B cell (primary cell): ENCODE results near the gene CAMTA1. TPM values are rescaled to one million over a fixed set of nuclear protein-coding genes. Genes with fewer than 3 reads are reported as not detected.

Experiments used
- ATAC-seq: fragments of 200-7000 bp; cut with Tn5 transposase; one replicate; pipeline ENCODE4 v1.10.0; 2021; ENCODE audit warnings: low read depth, mild to moderate bottlenecking, moderate number of reproducible peaks, moderate library complexity
- CTCF ChIA-PET: fragments of 350-600 bp; sonication (Branson Sonifier 250); formaldehyde crosslinking; loops from one replicate; lab custom pipeline; 2021; ENCODE audit warnings: antibody characterized with exemption, inconsistent platforms; lab: Charles Lee
- POLR2A ChIA-PET: fragments of 350-600 bp; sonication (Branson Sonifier 250); formaldehyde crosslinking; loops from one replicate; lab custom pipeline; 2021; ENCODE audit warnings: antibody characterized with exemption; lab: Charles Lee
- DNase-seq: peaks from one replicate; pipeline ENCODE4 v3.0.0; 2013
- H2AFZ ChIP-seq: 2 replicates; pipeline ENCODE4 v1.6.1; 2012; ENCODE audit warnings: mild to moderate bottlenecking, low read depth, low read length; ENCODE audit not compliant: insufficient read depth, poor library complexity, severe bottlenecking
- H3K27ac ChIP-seq, 2 donors: 1 replicate in 1 of 2; 2 replicates in 1 of 2; pipeline ENCODE4 v1.5.1; 2012 to 2013; ENCODE audit warnings: low read length in 2 of 2, mild to moderate bottlenecking in 2 of 2, moderate library complexity in 1 of 2
- H3K27me3 ChIP-seq, 4 experiments: fragments of 200-600 bp in 1 of 4; sonication (generic) in 1 of 4; replicated peaks in 1 of 4; 1 replicate in 2 of 4; 2 replicates in 2 of 4; pipeline versions ENCODE4 v1.6.1 to v1.7.0; 2013 to 2016; ENCODE audit warnings: low read length in 3 of 4, mild to moderate bottlenecking in 2 of 4, mixed read lengths in 1 of 4, moderate library complexity in 1 of 4; ENCODE audit not compliant: insufficient read depth in 4 of 4, control insufficient read depth in 3 of 4; ENCODE audit errors: control extremely low read depth in 1 of 4
- H3K36me3 ChIP-seq, 2 experiments: replicated peaks in 1 of 2; 1 replicate in 1 of 2; 2 replicates in 1 of 2; pipeline versions ENCODE4 v1.6.1 to v1.7.1; 2013; ENCODE audit warnings: low read length in 1 of 2; ENCODE audit not compliant: insufficient read depth in 2 of 2, control insufficient read depth in 1 of 2; ENCODE audit errors: control extremely low read depth in 1 of 2, extremely low read depth in 1 of 2
- H3K4me1 ChIP-seq, 2 donors: fragments of 200-600 bp in 1 of 2; sonication (generic) in 1 of 2; 1 replicate in 1 of 2; 2 replicates in 1 of 2; pipeline versions ENCODE4 v1.5.1 to v1.6.1; 2013 to 2017; ENCODE audit warnings: low read length in 2 of 2; ENCODE audit not compliant: control insufficient read depth in 2 of 2, insufficient read depth in 2 of 2
- H3K4me2 ChIP-seq: replicated peaks from 2 replicates; pipeline ENCODE3; 2012; ENCODE audit warnings: mild to moderate bottlenecking, low read depth, low read length; ENCODE audit not compliant: poor library complexity, severe bottlenecking
- H3K4me3 ChIP-seq, 5 experiments: fragments of 200-600 bp in 1 of 5; sonication (generic) in 1 of 5; 1 replicate in 3 of 5; 2 replicates in 2 of 5; pipeline versions ENCODE4 v1.5.1 to v1.7.0; 2011 to 2016; ENCODE audit warnings: low read length in 4 of 5, mild to moderate bottlenecking in 4 of 5, low read depth in 2 of 5, control low read depth in 1 of 5, moderate library complexity in 1 of 5; ENCODE audit not compliant: insufficient read depth in 1 of 5; ENCODE audit errors: control extremely low read depth in 1 of 5, extremely low read depth in 1 of 5
- H3K79me2 ChIP-seq: fragments of 200-600 bp; sonication (generic); one replicate; pipeline ENCODE4 v1.6.0; 2016; ENCODE audit warnings: low read length; ENCODE audit not compliant: control insufficient read depth, insufficient read depth
- H3K9ac ChIP-seq: fragments of 200-600 bp; sonication (generic); 2 replicates; pipeline ENCODE4 v1.6.1; 2017; ENCODE audit warnings: mild to moderate bottlenecking, low read length, moderate library complexity
- H3K9me3 ChIP-seq, 3 donors: one replicate each; pipeline versions ENCODE4 v1.6.1 to v1.7.1; 2013; ENCODE audit warnings: low read length in 2 of 3; ENCODE audit not compliant: control insufficient read depth in 2 of 3, insufficient read depth in 1 of 3; ENCODE audit errors: control extremely low read depth in 1 of 3
- H4K20me1 ChIP-seq: 2 replicates; pipeline ENCODE4 v1.6.0; 2012; ENCODE audit warnings: mild to moderate bottlenecking, low read length; ENCODE audit not compliant: insufficient read depth, control insufficient read depth, poor library complexity, severe bottlenecking
- H3K27ac Mint-ChIP-seq: one replicate; pipeline ENCODE4 v1.8.0; 2021; ENCODE audit warnings: mixed read lengths
- H3K27me3 Mint-ChIP-seq: one replicate; pipeline ENCODE4 v1.8.0; 2021; ENCODE audit warnings: mixed read lengths
- H3K4me1 Mint-ChIP-seq: one replicate; pipeline ENCODE4 v1.8.0; 2021; ENCODE audit warnings: mixed read lengths
- H3K4me3 Mint-ChIP-seq: one replicate; pipeline ENCODE4 v1.8.0; 2021; ENCODE audit warnings: mixed read lengths
- H3K9me3 Mint-ChIP-seq: one replicate; pipeline ENCODE4 v1.8.0; 2022; ENCODE audit warnings: mixed read lengths; ENCODE audit not compliant: insufficient read depth
- CTCF ChIP-seq: fragments of 200-600 bp; IDR thresholded peaks from one replicate; pipeline ENCODE4 v1.8.0; 2022; ENCODE audit warnings: antibody characterized with exemption, mild to moderate bottlenecking
- EZH2 ChIP-seq: IDR thresholded peaks from 2 replicates; pipeline ENCODE4 v1.6.1; 2012; ENCODE audit warnings: borderline replicate concordance, low read depth, mild to moderate bottlenecking, moderate library complexity, low read length; ENCODE audit not compliant: insufficient read depth, poor library complexity, severe bottlenecking
- WGBS: methylation state at CpG from one replicate; pipeline ENCODE4 v1.1.5; 2013; ENCODE audit warnings: missing lambda C conversion rate; ENCODE audit not compliant: insufficient coverage; 5-methylcytosine and 5-hydroxymethylcytosine counted together
- intact Hi-C: fragments of 100-400 bp; cut with micrococcal nuclease; formaldehyde crosslinking; loops from one replicate; pipeline ENCODE4 v1.10.0; 2022
- polyA plus RNA-seq: library from polyadenylated mRNA; depleted of rRNA; stranded (reverse); fragments of >200 nt; gene quantifications from 2 replicates; pipeline ENCODE4 v1.2.3, GENCODE V29; 2012
- total RNA-seq, 2 donors: library from RNA; stranded (reverse); fragments of 120-200 nt in 1 of 2; gene quantifications; 1 replicate in 1 of 2; 2 replicates in 1 of 2; pipeline versions ENCODE4 v1.2.3 to v1.2.4, GENCODE V29; 2013 to 2022

CAMTA1 gene
- total and polyA plus RNA-seq, 2 donors (not counting 1 experiment from before 2014, with no cell fraction given), result 42.2 to 45.7 TPM

DNA sequence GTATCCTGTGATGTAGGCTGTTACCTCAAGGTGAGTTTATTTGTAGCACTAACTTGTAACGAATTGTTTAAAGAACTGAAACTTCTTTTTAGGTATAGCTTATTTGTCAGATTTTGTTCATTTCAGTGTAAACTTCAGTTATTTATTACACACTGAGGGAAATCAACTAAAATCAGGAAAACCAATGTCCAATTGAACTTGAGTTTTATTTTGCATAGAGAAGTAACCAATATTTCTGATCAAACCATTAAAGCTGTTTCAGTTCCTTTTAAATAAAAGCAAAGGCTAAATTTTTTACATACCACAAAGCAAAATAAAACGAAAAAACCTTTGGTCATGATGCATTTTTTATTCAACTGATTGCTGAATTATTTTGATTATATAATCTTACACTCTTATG, 103.6 kb downstream of the CAMTA1 start:
- no peaks in the 10 kb centered on the region for H3K27me3 ChIP-seq
- H3K79me2 ChIP-seq, result no peaks in the 10 kb centered on the region
- no peak overlapping the region for H3K9ac ChIP-seq
- no peak overlapping the region for H2AFZ ChIP-seq
- POLR2A ChIA-PET, result no interaction called here
- H3K4me1 Mint-ChIP-seq, result peaks cover 2% of the 10 kb centered on the region
- no peak overlapping the region for H3K4me3 Mint-ChIP-seq
- DNase-seq (no peak), ATAC-seq (no peak)
- H4K20me1 ChIP-seq, result no peaks in the 10 kb centered on the region
- H3K27ac ChIP-seq, result no peak overlapping the region
- no peak overlapping the region for H3K4me3 ChIP-seq
- intact Hi-C loops, result no loop called here
- no peak for TF ChIP-seq EZH2
- TF ChIP-seq CTCF, result no peak
- WGBS, result no CpG with 5 or more reads among the region's 2 CpGs
- H3K27me3 Mint-ChIP-seq, result no peaks in the 10 kb centered on the region
- H3K4me2 ChIP-seq, result no peak overlapping the region
- H3K9me3 ChIP-seq, result no peaks in the 10 kb centered on the region
- no peak overlapping the region for H3K27ac Mint-ChIP-seq
- no peaks in the 10 kb centered on the region for H3K9me3 Mint-ChIP-seq
- no peaks in the 10 kb centered on the region for H3K36me3 ChIP-seq
- H3K4me1 ChIP-seq, result no peaks in the 10 kb centered on the region
- CTCF ChIA-PET, result interaction anchor here (1.0 to 6.4 kb wide), 8 partner anchors 16 to 217 kb away, joined by 3 to 67 read pairs (median 5); no protein-coding TSS in a partner anchor

DNA sequence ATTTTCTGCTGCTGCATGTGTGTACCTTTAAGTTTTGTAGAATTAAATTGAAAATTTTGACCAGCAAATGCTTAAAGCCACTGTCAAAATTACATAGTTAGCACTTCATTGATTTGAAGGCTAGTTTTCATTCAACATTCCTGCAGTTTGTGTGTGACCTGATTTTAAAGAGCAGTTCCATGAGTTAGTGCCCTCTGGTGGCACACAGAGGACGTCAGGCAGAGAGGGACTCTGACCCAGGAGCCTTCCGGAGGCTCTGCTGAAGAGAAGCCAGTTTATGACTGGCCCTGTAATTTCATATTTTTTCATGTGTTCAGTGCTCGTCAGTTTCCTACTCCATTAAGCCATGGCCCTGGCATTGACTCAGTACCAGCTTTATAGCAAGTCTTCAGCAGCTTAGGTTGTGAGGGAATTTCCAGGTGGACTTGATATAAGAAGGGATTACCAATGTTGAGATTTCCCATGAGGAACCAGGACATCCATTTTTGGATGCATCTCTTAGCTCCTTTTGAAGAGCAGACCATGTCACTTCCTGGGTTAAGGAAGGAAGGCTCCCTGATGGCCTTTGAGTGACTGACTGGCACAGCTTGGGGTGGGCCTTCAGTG, 104.7 kb downstream of the CAMTA1 start:
- Mint-ChIP-seq H3K27me3 (no peaks in the 10 kb centered on the region), H3K9me3 (no peaks in the 10 kb centered on the region), H3K4me3 (no peak overlapping the region), H3K4me1 (peaks cover 2% of the 10 kb centered on the region), H3K27ac (no peak overlapping the region)
- H3K27ac ChIP-seq, result no peak overlapping the region
- H3K27me3 ChIP-seq, result no peaks in the 10 kb centered on the region
- no peak overlapping the region for H3K4me2 ChIP-seq
- H3K4me1 ChIP-seq, result no peaks in the 10 kb centered on the region
- H3K79me2 ChIP-seq, result no peaks in the 10 kb centered on the region
- H3K4me3 ChIP-seq, result no peak overlapping the region
- TF ChIP-seq CTCF (peak; percentile 75), EZH2 (no peak)
- no peaks in the 10 kb centered on the region for H3K9me3 ChIP-seq
- H3K9ac ChIP-seq, result no peak overlapping the region
- ATAC-seq (peak; percentile 49), DNase-seq (peak; percentile 53)
- H3K36me3 ChIP-seq, result no peaks in the 10 kb centered on the region
- WGBS, result 26% methylated on average over 3 of the region's 3 CpGs
- intact Hi-C loops, result loop anchor here (1.0 kb wide), 3 partner anchors 96 to 170 kb away; no protein-coding TSS in a partner anchor
- H4K20me1 ChIP-seq, result no peaks in the 10 kb centered on the region
- ChIA-PET CTCF (interaction anchor here (0.5 to 6.4 kb wide), 23 partner anchors 8 to 218 kb away, joined by 3 to 67 read pairs (median 5); no protein-coding TSS in a partner anchor), POLR2A (no interaction called here)
- no peak overlapping the region for H2AFZ ChIP-seq
